ENCODE measurements around the gene MAGOH. TPM values are rescaled to one million over a fixed set of nuclear protein-coding genes. Genes with fewer than 3 reads are reported as not detected.

Gene MAGOH
- total RNA-seq, 2 experiments from 2014 or later, result 65.3 to 65.9 TPM

Other genes starting within 250 kb of the MAGOH start
- gene PODN, start 176.3 kb downstream of the MAGOH start, total RNA-seq, result not detected
- not detected for gene SLC1A7, start 95.9 kb downstream of the MAGOH start, total RNA-seq
- gene CPT2, start 41.7 kb downstream of the MAGOH start, total RNA-seq, result 10 to 100 TPM; 13.9 to 14.9 TPM
- 10 to 100 TPM; 38.2 to 41.3 TPM for gene CZIB, start 17.9 kb downstream of the MAGOH start, total RNA-seq
- 10 to 100 TPM; 51.5 to 52.7 TPM for gene LRP8, start 89.6 kb upstream of the MAGOH start, total RNA-seq
- not detected for gene DMRTB1, start 220.9 kb upstream of the MAGOH start, total RNA-seq